GM12878 (cell line): ENCODE data around the gene GPC2.

Experiments used
- EZH2 ChIP-seq: IDR thresholded peaks from 2 replicates; pipeline ENCODE4 v1.6.1; 2012; ENCODE audit warnings: low read depth, mild to moderate bottlenecking, control low read depth, inconsistent platforms, low read length, borderline replicate concordance; ENCODE audit not compliant: control insufficient read depth
- SP1 ChIP-seq: IDR thresholded peaks from one replicate; pipeline ENCODE4 v1.6.1; 2011; ENCODE audit warnings: low read depth, low read length
- SPI1 ChIP-seq: IDR thresholded peaks from 2 replicates; pipeline ENCODE4 v1.6.1; 2011; ENCODE audit warnings: low read depth, mild to moderate bottlenecking, low read length, moderate library complexity, borderline replicate concordance; ENCODE audit not compliant: insufficient read depth
- TF ChIP-seq, protein P1 (sequence below): IDR thresholded peaks from 2 replicates; pipeline ENCODE4 v1.6.1; 2011; ENCODE audit warnings: low read depth, low read length, improper control_type of control experiment, borderline replicate concordance
- TF ChIP-seq, protein P2 (sequence below), 3 experiments: IDR thresholded peaks in 2 of 3; conservative IDR thresholded peaks in 1 of 3; 2 replicates each; pipeline ENCODE4 v1.5.1; 2011; ENCODE audit warnings: low read depth in 3 of 3, low read length in 3 of 3, mild to moderate bottlenecking in 3 of 3, control low read depth in 2 of 3, moderate library complexity in 2 of 3, inconsistent platforms in 1 of 3, mixed read lengths in 1 of 3; ENCODE audit not compliant: control insufficient read depth in 2 of 3, insufficient read depth in 1 of 3; ENCODE audit errors: extremely low read depth in 1 of 3

DNA sequence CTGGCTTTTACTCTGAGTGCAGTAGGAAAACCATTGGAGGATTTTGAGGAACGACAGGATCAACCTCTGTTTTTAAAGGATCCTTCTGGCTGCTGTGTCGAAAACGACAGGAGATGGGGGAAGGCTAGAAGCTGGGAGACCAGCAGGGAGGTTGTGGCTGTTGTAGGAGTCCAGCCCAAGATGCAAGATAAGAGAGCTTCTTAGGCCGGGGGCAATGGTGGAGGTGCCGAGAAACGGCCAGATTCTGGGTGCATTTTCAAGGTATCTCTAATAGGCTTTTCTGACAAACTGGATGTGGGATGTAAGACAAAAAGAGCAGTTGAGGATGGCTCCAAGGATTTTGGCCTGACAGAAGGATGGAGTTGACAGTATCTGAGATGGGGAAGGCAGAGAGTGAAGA is 32.3 kb upstream of the GPC2 start:
- no peak for TF ChIP-seq EZH2
- TF ChIP-seq, protein P1, sequence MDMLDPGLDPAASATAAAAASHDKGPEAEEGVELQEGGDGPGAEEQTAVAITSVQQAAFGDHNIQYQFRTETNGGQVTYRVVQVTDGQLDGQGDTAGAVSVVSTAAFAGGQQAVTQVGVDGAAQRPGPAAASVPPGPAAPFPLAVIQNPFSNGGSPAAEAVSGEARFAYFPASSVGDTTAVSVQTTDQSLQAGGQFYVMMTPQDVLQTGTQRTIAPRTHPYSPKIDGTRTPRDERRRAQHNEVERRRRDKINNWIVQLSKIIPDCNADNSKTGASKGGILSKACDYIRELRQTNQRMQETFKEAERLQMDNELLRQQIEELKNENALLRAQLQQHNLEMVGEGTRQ: no peak
- TF ChIP-seq SP1: no peak
- TF ChIP-seq SPI1: no peak
- TF ChIP-seq, protein P2, sequence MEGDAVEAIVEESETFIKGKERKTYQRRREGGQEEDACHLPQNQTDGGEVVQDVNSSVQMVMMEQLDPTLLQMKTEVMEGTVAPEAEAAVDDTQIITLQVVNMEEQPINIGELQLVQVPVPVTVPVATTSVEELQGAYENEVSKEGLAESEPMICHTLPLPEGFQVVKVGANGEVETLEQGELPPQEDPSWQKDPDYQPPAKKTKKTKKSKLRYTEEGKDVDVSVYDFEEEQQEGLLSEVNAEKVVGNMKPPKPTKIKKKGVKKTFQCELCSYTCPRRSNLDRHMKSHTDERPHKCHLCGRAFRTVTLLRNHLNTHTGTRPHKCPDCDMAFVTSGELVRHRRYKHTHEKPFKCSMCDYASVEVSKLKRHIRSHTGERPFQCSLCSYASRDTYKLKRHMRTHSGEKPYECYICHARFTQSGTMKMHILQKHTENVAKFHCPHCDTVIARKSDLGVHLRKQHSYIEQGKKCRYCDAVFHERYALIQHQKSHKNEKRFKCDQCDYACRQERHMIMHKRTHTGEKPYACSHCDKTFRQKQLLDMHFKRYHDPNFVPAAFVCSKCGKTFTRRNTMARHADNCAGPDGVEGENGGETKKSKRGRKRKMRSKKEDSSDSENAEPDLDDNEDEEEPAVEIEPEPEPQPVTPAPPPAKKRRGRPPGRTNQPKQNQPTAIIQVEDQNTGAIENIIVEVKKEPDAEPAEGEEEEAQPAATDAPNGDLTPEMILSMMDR (IDR thresholded peaks at IDR 0.05 in 2 of 3, conservative IDR thresholded peaks at IDR 0.05 in 1 of 3; ENCODE audit: control insufficient read depth in 2 of 3, extremely low read depth in 1 of 3, insufficient read depth in 1 of 3, low read depth in 3 of 3, low read length in 3 of 3): no peak
